HG03139 (cell line): ENCODE results near the gene IMPA2.

ENCODE experiments used
- ATAC-seq: cut with Tn5 transposase; IDR thresholded peaks from one replicate; pipeline ENCODE4 v1.9.1; 2021; ENCODE audit not compliant: unreplicated experiment

IMPA2 gene

GRCh38 chr18:12046751-12047335 is 65.5 kb downstream of the IMPA2 start:
- no peak for ATAC-seq

- no peak for ATAC-seq
Observed at GRCh38 chr18:12048010-12048826, 66.9 kb downstream of the IMPA2 start.

GRCh38 chr18:12048827-12049175 is 67.5 kb downstream of the IMPA2 start:
- ATAC-seq = no peak

- ATAC-seq = peak; percentile 73
Observed at GRCh38 chr18:12049978-12050811, 68.9 kb downstream of the IMPA2 start.

- no peak for ATAC-seq
Observed at GRCh38 chr18:12052866-12053265, 71.6 kb downstream of the IMPA2 start.

- ATAC-seq = no peak
Observed at GRCh38 chr18:12053289-12053688, 72.0 kb downstream of the IMPA2 start.

GRCh38 chr18:12056034-12056883 is 75.0 kb downstream of the IMPA2 start:
- ATAC-seq = no peak

- no peak for ATAC-seq
Observed at GRCh38 chr18:12056884-12057402, 75.6 kb downstream of the IMPA2 start.

GRCh38 chr18:12057419-12058039 is 76.2 kb downstream of the IMPA2 start:
- ATAC-seq = no peak

- ATAC-seq = no peak
Observed at GRCh38 chr18:12059334-12060181, 78.3 kb downstream of the IMPA2 start.

GRCh38 chr18:12060182-12060870 is 79.0 kb downstream of the IMPA2 start:
- no peak for ATAC-seq

GRCh38 chr18:12061685-12062084 is 80.4 kb downstream of the IMPA2 start:
- no peak for ATAC-seq

GRCh38 chr18:12062974-12063373 is 81.7 kb downstream of the IMPA2 start:
- ATAC-seq = no peak

- ATAC-seq = no peak
Observed at GRCh38 chr18:12064086-12064763, 82.9 kb downstream of the IMPA2 start.

- no peak for ATAC-seq
Observed at GRCh38 chr18:12065397-12065796, 84.1 kb downstream of the IMPA2 start.

- ATAC-seq = no peak
Observed at GRCh38 chr18:12066910-12067511, 85.7 kb downstream of the IMPA2 start.

GRCh38 chr18:12067671-12068070 is 86.4 kb downstream of the IMPA2 start:
- ATAC-seq = no peak
